Measurements from ENCODE around the gene NCAPD3.

NCAPD3 gene

GRCh38 chr11:134153147-134153905, 70.4 kb downstream of the NCAPD3 start:
- Histone ChIP-seq H3K9me3 (ENCODE audit: control insufficient read depth, low read length) (no peaks in the 10 kb centered on the region), H3K27me3 (ENCODE audit: control insufficient read depth, insufficient read depth, low read length) (no peaks in the 10 kb centered on the region), H3K4me2 (ENCODE audit: low read length) (no peak overlapping the region), H3K4me1 (no peaks in the 10 kb centered on the region), H3K9ac (no peak overlapping the region), H3K27ac (no peak overlapping the region), H2AFZ (no peak overlapping the region), H3K79me2 (no peaks in the 10 kb centered on the region), H3K36me3 (ENCODE audit: control insufficient read depth, insufficient read depth, low read length) (no peaks in the 10 kb centered on the region), H3K4me3 (ENCODE audit: low read depth, low read length) (no peak overlapping the region)
- no peak for TF ChIP-seq CTCF (IDR thresholded peaks at IDR 0.05)

GRCh38 chr11:134152696-134153095, 71.1 kb downstream of the NCAPD3 start:
- TF ChIP-seq CTCF (IDR thresholded peaks at IDR 0.05): no peak
- H3K4me3 ChIP-seq (ENCODE audit: low read depth, low read length): no peak overlapping the region
- H3K79me2 ChIP-seq: no peaks in the 10 kb centered on the region
- no peaks in the 10 kb centered on the region for H3K36me3 ChIP-seq (ENCODE audit: control insufficient read depth, insufficient read depth, low read length)
- H2AFZ ChIP-seq: no peak overlapping the region
- no peak overlapping the region for H3K27ac ChIP-seq
- no peaks in the 10 kb centered on the region for H3K4me1 ChIP-seq
- no peaks in the 10 kb centered on the region for H3K9me3 ChIP-seq (ENCODE audit: control insufficient read depth, low read length)
- H3K4me2 ChIP-seq (ENCODE audit: low read length): no peak overlapping the region
- no peak overlapping the region for H3K9ac ChIP-seq
- H3K27me3 ChIP-seq (ENCODE audit: control insufficient read depth, insufficient read depth, low read length): no peaks in the 10 kb centered on the region

GRCh38 chr11:134151083-134151747, 72.6 kb downstream of the NCAPD3 start:
- TF ChIP-seq CTCF (IDR thresholded peaks at IDR 0.05): no peak
- Histone ChIP-seq H3K36me3 (ENCODE audit: control insufficient read depth, insufficient read depth, low read length) (no peaks in the 10 kb centered on the region), H3K4me3 (ENCODE audit: low read depth, low read length) (no peak overlapping the region), H3K9ac (no peak overlapping the region), H3K4me1 (no peaks in the 10 kb centered on the region), H2AFZ (no peak overlapping the region), H3K27me3 (ENCODE audit: control insufficient read depth, insufficient read depth, low read length) (no peaks in the 10 kb centered on the region), H3K4me2 (ENCODE audit: low read length) (no peak overlapping the region), H3K9me3 (ENCODE audit: control insufficient read depth, low read length) (no peaks in the 10 kb centered on the region), H3K79me2 (no peaks in the 10 kb centered on the region), H3K27ac (no peak overlapping the region)

GRCh38 chr11:134150195-134150903, 73.4 kb downstream of the NCAPD3 start:
- Histone ChIP-seq H2AFZ (no peak overlapping the region), H3K9ac (no peak overlapping the region), H3K36me3 (ENCODE audit: control insufficient read depth, insufficient read depth, low read length) (no peaks in the 10 kb centered on the region), H3K4me1 (no peaks in the 10 kb centered on the region), H3K79me2 (no peaks in the 10 kb centered on the region), H3K27me3 (ENCODE audit: control insufficient read depth, insufficient read depth, low read length) (no peaks in the 10 kb centered on the region), H3K4me2 (ENCODE audit: low read length) (no peak overlapping the region), H3K27ac (no peak overlapping the region), H3K9me3 (ENCODE audit: control insufficient read depth, low read length) (no peaks in the 10 kb centered on the region), H3K4me3 (ENCODE audit: low read depth, low read length) (no peak overlapping the region)
- TF ChIP-seq CTCF (IDR thresholded peaks at IDR 0.05): no peak
